ENCODE measurements around the gene VPS51. TPM values are rescaled to one million over a fixed set of nuclear protein-coding genes. Genes with fewer than 3 reads are reported as not detected.

VPS51 gene
- total and polyA plus RNA-seq, 9 of the 15 experiments (the other 6 are each of a cell fraction or from before 2014, with no cell fraction given): 1.8 to 143 (median 46.8) TPM

GRCh38 chr11:65134952-65135632 lies 39.1 kb downstream of the VPS51 start (continued):
- TF ChIP-seq, protein P1, sequence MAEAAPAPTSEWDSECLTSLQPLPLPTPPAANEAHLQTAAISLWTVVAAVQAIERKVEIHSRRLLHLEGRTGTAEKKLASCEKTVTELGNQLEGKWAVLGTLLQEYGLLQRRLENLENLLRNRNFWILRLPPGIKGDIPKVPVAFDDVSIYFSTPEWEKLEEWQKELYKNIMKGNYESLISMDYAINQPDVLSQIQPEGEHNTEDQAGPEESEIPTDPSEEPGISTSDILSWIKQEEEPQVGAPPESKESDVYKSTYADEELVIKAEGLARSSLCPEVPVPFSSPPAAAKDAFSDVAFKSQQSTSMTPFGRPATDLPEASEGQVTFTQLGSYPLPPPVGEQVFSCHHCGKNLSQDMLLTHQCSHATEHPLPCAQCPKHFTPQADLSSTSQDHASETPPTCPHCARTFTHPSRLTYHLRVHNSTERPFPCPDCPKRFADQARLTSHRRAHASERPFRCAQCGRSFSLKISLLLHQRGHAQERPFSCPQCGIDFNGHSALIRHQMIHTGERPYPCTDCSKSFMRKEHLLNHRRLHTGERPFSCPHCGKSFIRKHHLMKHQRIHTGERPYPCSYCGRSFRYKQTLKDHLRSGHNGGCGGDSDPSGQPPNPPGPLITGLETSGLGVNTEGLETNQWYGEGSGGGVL (CRISPR knock-in tag; IDR thresholded peaks at IDR 0.05): no peak
- TF ChIP-seq KLF10 (CRISPR knock-in tag; IDR thresholded peaks at IDR 0.05): no peak
- no peak for TF ChIP-seq MYC (IDR thresholded peaks at IDR 0.05; ENCODE audit: low read depth, low read length)
- TF ChIP-seq MYC (CRISPR knock-in tag; IDR thresholded peaks at IDR 0.05; ENCODE audit: borderline replicate concordance, low read depth): no peak
- peak in 1 of 2 experiments; percentile 20 for TF ChIP-seq E2F6 (IDR thresholded peaks at IDR 0.05; ENCODE audit: borderline replicate concordance in 1 of 2, extremely low read depth in 1 of 2, insufficient read depth in 1 of 2, insufficient read length in 1 of 2, low read depth in 1 of 2, low read length in 1 of 2, poor library complexity in 1 of 2, severe bottlenecking in 1 of 2)
- TF ChIP-seq HDAC6 (IDR thresholded peaks at IDR 0.05; ENCODE audit: low read depth, low read length): no peak
- no peak; the same call in 1 of the 2 replicates for TF ChIP-seq TEAD4 (IDR thresholded peaks at IDR 0.05; ENCODE audit: low read length)
- TF ChIP-seq TEAD4 (CRISPR knock-in tag; IDR thresholded peaks at IDR 0.05; ENCODE audit: borderline replicate concordance): no peak
- no peak for TF ChIP-seq MED1 (CRISPR knock-in tag; IDR thresholded peaks at IDR 0.05; ENCODE audit: borderline replicate concordance)
- TF ChIP-seq POLR3A (IDR thresholded peaks at IDR 0.05; ENCODE audit: borderline replicate concordance, extremely low read depth, insufficient read depth, insufficient read length): no peak
- TF ChIP-seq TRIM25 (IDR thresholded peaks at IDR 0.05; ENCODE audit: borderline replicate concordance): no peak
- TF ChIP-seq TRIM28 (IDR thresholded peaks at IDR 0.05): no peak
- no peak for TF ChIP-seq BRCA1 (IDR thresholded peaks at IDR 0.05)
- TF ChIP-seq BRCA1 (CRISPR knock-in tag; IDR thresholded peaks at IDR 0.05): no peak
- no peak for TF ChIP-seq ATF1 (CRISPR knock-in tag; IDR thresholded peaks at IDR 0.05)
- TF ChIP-seq ATF1 (tag; IDR thresholded peaks at IDR 0.05): peak; percentile 93
- TF ChIP-seq, protein P2, sequence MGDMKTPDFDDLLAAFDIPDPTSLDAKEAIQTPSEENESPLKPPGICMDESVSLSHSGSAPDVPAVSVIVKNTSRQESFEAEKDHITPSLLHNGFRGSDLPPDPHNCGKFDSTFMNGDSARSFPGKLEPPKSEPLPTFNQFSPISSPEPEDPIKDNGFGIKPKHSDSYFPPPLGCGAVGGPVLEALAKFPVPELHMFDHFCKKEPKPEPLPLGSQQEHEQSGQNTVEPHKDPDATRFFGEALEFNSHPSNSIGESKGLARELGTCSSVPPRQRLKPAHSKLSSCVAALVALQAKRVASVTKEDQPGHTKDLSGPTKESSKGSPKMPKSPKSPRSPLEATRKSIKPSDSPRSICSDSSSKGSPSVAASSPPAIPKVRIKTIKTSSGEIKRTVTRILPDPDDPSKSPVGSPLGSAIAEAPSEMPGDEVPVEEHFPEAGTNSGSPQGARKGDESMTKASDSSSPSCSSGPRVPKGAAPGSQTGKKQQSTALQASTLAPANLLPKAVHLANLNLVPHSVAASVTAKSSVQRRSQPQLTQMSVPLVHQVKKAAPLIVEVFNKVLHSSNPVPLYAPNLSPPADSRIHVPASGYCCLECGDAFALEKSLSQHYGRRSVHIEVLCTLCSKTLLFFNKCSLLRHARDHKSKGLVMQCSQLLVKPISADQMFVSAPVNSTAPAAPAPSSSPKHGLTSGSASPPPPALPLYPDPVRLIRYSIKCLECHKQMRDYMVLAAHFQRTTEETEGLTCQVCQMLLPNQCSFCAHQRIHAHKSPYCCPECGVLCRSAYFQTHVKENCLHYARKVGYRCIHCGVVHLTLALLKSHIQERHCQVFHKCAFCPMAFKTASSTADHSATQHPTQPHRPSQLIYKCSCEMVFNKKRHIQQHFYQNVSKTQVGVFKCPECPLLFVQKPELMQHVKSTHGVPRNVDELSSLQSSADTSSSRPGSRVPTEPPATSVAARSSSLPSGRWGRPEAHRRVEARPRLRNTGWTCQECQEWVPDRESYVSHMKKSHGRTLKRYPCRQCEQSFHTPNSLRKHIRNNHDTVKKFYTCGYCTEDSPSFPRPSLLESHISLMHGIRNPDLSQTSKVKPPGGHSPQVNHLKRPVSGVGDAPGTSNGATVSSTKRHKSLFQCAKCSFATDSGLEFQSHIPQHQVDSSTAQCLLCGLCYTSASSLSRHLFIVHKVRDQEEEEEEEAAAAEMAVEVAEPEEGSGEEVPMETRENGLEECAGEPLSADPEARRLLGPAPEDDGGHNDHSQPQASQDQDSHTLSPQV (IDR thresholded peaks at IDR 0.05): peak; percentile 75; the same call in 1 of the 2 replicates
- TF ChIP-seq PHF21A (IDR thresholded peaks at IDR 0.05; ENCODE audit: borderline replicate concordance, low read depth): no peak
- TF ChIP-seq ILK (tag; IDR thresholded peaks at IDR 0.05; ENCODE audit: borderline replicate concordance, low read depth): no peak
- no peak for TF ChIP-seq ZNF561 (CRISPR knock-in tag; conservative IDR thresholded peaks at IDR 0.05)

Measured in K562 (cell line).